GM10248 (cell line): Measurements from ENCODE around the gene PLCZ1.

Experiments
- CTCF ChIA-PET: fragments of 300-600 bp; sonication (Branson Sonifier 250); formaldehyde crosslinking; extraction: SDS; loops from one replicate; lab custom pipeline; 2021; ENCODE audit warnings: antibody characterized with exemption; lab: Yijun Ruan, JAX
- POLR2A ChIA-PET: fragments of 350-650 bp; sonication (Branson Sonifier 250); formaldehyde crosslinking; extraction: SDS; loops from one replicate; lab custom pipeline; 2020; ENCODE audit warnings: antibody characterized with exemption; lab: Yijun Ruan, JAX
- DNase-seq: peaks from one replicate; pipeline ENCODE4 v3.0.0; 2012; ENCODE audit errors: extremely low spot score
- TF ChIP-seq, protein P1 (sequence below): IDR thresholded peaks from 2 replicates; pipeline ENCODE4 v1.5.1; 2012; ENCODE audit warnings: mild to moderate bottlenecking, low read depth; ENCODE audit errors: extremely low read depth, missing control alignments, control extremely low read depth

Gene PLCZ1

DNA sequence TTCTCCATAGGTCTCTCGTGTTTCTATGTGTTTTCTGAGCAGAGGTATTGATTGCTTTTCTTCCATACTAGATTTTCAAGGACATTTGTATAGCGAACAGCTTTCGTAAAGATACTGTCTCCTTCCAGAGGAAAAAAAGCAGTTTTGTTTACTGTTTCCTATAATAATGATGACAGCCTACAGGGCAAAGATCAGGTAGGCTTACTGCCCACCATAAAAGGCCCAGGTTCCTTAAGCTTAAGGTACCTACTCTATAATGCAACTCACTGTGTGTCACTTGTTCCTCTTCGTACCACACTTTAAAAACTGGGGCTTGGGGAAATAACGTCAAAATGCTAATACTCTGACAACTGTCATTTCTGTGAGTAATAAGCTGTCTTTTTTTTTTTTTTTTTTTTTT, 6.7 kb downstream of the PLCZ1 start:
- ChIA-PET POLR2A (no interaction called here), CTCF (interaction anchor here (1.4 kb wide), 1 partner anchor 59 kb away, joined by 3 read pairs; no protein-coding TSS in a partner anchor)
- DNase-seq: no peak
- TF ChIP-seq, protein P1, sequence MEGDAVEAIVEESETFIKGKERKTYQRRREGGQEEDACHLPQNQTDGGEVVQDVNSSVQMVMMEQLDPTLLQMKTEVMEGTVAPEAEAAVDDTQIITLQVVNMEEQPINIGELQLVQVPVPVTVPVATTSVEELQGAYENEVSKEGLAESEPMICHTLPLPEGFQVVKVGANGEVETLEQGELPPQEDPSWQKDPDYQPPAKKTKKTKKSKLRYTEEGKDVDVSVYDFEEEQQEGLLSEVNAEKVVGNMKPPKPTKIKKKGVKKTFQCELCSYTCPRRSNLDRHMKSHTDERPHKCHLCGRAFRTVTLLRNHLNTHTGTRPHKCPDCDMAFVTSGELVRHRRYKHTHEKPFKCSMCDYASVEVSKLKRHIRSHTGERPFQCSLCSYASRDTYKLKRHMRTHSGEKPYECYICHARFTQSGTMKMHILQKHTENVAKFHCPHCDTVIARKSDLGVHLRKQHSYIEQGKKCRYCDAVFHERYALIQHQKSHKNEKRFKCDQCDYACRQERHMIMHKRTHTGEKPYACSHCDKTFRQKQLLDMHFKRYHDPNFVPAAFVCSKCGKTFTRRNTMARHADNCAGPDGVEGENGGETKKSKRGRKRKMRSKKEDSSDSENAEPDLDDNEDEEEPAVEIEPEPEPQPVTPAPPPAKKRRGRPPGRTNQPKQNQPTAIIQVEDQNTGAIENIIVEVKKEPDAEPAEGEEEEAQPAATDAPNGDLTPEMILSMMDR: no peak

DNA sequence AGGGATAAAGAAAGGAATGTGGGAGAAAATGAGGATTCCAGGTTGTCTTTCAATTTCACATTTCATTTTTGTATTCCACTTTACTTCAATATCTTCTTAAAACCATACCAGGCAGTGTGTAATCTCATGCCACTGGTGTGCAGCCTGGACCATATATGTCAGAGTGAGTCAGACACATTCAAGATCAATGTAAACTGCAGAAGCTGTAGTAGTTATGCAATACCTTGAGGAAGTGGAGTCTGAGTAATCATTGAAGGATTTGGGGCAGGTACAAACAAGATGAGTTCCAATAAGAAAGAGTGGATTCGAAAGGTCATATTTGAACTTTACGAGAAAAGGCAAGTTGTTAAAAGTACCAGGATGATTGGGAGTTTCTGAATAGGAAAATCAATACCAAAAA, 14.1 kb downstream of the PLCZ1 start:
- TF ChIP-seq, protein P1: no peak
- ChIA-PET CTCF (no interaction called here), POLR2A (no interaction called here)
- no peak for DNase-seq

DNA sequence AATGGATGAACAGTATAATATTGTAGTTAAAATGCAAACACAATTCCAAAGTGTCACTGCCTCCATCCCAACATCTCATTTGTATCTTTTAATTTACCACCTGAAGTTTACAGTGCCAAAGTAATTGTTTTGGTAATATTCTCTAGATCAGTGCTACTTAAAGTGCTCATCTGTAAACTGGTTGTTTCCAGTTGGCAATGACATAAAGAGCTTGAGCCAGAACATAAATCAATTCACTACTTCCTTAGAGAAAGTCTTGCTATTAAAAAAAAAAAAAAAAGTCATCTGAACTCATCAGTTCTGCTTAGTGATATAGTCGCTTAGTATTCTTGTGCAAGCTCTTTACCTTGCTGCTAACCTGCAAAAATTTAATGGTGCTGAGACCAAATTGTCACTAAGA, 16.4 kb downstream of the PLCZ1 start:
- ChIA-PET CTCF (no interaction called here), POLR2A (no interaction called here)
- TF ChIP-seq, protein P1: no peak
- DNase-seq: no peak

DNA sequence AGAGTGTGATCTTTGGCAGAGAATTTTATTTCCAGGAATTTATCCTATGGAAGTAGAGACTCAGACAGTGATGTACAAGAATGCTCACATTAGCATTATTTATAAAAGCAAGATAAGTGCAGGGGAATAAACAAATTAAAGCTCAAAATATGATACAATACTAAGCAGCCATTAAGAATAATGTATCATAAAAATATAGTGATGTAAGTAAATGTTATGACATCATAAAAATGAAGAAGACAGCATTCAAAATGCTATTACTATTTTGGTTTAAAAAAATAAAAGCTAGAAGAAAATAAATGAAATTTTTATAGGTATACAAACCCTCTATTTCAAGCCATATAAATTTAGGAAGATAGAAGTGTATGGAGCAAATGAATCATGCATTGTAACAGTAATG, 17.1 kb downstream of the PLCZ1 start:
- POLR2A ChIA-PET: no interaction called here
- no peak for DNase-seq
- CTCF ChIA-PET: no interaction called here
- TF ChIP-seq, protein P1: no peak

DNA sequence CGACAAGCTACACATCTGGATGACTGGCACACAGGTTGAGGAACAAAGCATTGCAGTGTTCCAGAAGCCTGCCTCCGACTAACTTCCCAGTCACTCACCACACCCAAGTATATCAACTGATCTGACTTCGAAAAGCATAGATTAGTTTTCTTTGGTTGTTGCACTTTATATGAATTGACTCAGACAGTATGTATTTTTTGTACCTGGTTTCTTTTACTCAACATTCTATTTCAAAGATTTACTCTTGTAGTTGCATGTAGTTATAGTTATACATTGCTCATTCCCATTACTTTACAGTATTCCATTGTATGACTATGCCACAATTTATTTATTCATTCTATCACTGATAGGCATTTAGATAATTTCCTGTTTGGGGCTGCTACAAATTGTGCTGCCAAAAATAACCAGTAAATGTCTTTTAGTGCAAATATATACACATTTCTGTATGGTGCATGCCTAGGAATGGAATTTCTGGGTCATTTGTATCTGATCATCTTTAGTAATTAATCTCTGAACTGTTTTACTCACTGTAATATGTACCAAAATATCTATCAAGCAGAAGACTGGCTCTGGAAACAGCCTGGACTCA, 17.8 kb downstream of the PLCZ1 start:
- CTCF ChIA-PET: no interaction called here
- no peak for DNase-seq
- POLR2A ChIA-PET: no interaction called here
- TF ChIP-seq, protein P1: no peak

DNA sequence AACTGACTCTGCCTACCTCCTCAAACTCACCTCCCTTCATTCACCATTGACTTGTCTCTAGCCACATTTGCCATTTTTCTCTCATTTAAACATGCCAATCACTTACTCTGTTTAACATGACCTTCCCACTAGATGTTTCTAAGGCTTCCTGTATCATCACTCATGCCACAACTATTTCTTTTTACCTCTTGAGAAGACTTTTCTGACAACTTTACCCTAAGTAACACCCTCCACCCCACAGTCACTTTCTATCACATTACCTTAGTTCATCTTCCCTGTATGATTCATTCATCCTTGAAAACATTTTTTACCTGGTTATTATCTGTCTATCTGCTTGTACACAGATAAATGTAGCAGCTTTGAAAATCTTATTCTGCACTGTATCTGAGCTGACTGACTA, 19.4 kb downstream of the PLCZ1 start:
- POLR2A ChIA-PET: no interaction called here
- DNase-seq: no peak
- TF ChIP-seq, protein P1: no peak
- CTCF ChIA-PET: no interaction called here
